GM23248 (cell line): ENCODE data around the gene OR7G1.

Experiments used
- EZH2 ChIP-seq: fragments of 200-600 bp; sonication (generic); IDR thresholded peaks from 2 replicates; pipeline ENCODE4 v1.6.1; 2018; ENCODE audit warnings: antibody characterized with exemption, mild to moderate bottlenecking; ENCODE audit not compliant: insufficient read depth, poor library complexity, severe bottlenecking
- EZH2phosphoT487 ChIP-seq: fragments of 200-600 bp; sonication (generic); IDR thresholded peaks from 2 replicates; pipeline ENCODE4 v1.6.1; 2018; ENCODE audit warnings: antibody characterized with exemption, moderate library complexity, mild to moderate bottlenecking, low read depth; ENCODE audit not compliant: insufficient read depth

DNA sequence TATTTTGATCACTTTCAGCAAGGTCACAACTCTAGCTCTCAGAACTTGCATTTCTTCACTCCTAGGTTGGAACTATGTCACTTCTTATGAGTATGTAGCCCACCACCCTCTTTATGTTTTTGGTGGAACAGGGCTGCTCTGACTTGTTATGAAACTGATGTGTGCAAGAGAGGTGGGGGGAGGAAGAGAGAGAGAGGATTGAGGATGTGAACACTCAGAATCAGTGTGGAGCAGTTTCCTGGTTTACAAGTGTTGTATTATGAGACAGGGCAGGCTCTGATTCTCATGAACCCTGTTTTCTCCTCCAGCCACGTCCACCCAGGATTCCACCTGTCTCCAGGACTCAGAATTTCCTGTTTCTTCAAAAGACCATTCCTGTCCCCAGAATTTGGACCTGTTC, 40.7 kb upstream of the OR7G1 start:
- TF ChIP-seq EZH2, result no peak
- TF ChIP-seq EZH2phosphoT487, result no peak
